ENCODE data around the gene ITGB5. TPM values are rescaled to one million over a fixed set of nuclear protein-coding genes. Genes with fewer than 3 reads are reported as not detected.

Gene ITGB5
- total and polyA plus RNA-seq, 2 donors (not counting 1 experiment from before 2014, with no cell fraction given), result 0.15 to 0.54 TPM

DNA sequence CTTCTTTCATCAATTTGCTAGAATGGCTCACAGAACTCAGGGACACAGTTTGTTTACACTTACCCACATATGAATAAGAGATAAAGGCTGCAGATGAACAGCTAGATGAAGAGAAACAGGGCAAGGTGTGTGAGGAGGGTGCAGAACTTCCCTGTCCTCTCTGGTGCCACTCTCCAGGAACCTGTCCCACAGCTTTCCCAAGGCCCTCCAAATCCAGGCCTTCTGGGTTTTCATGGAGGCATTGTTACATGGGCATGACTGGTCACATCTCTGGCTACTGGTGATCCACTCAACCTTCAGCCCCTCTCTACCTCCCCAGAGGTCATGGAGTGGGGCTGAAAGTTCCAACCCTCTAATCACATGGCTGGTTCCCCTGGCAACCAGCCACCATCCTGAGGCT, 73.6 kb downstream of the ITGB5 start:
- no peak overlapping the region for H3K9ac ChIP-seq (ENCODE audit: low read length)
- H3K27ac Mint-ChIP-seq, result no peak overlapping the region
- CTCF ChIA-PET, result no interaction called here

DNA sequence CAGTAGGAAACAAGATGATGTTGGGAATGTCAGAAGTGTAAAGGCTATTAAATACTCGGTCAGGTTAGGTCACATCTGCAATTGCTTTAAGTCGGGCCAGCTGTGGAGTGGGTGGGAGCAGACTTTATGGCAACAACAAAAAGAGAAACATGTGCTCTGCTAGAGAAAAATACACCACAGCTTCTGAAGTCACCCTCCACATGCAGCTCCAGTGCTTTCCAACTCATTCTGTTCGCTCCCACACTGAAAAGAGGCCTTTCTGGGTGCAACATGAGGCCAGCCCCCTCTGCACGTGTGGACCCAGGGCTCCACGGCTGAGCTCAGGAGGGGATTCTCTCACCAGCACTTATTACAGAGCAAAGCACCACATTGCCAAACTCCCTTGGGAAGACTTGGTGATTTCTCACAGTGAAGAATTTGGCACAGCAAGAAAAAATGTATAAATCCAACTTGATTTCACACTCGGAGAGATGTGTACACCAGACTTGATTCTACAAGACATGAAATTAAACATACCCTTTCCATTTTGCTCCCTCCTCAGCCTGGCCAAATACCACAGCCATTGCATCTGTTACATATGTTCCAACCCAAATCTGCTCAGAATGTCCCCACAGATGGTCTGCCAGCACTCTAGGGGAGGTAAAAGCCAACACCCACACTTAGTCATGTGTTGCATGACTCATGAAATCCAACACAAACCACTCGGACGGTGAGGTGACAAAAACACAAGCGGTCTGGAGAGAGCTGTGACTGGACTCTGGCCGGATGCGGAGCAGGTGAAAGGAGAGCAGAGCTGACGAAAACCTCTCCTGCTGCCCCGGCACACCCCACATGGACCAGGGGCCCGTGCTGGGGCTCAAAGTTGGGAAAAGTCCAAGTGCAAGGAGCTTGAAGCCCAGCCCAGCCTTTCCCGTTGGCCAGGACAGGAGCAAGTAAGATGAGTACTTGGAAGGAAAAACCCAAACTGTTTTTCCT, 74.6 kb downstream of the ITGB5 start:
- no peaks in the 10 kb centered on the region for H3K9me3 Mint-ChIP-seq (ENCODE audit: insufficient read depth)
- no peak overlapping the region for H2AFZ ChIP-seq (ENCODE audit: insufficient read depth, low read depth, low read length, poor library complexity, severe bottlenecking)
- no peak overlapping the region for H3K4me3 Mint-ChIP-seq
- POLR2A ChIA-PET, result no interaction called here
- no peak overlapping the region for H3K9ac ChIP-seq (ENCODE audit: low read length)
- DNase-seq (no peak), ATAC-seq (ENCODE audit: low read depth) (no peak)
- H3K27me3 ChIP-seq (replicated peaks in 1 of 4; ENCODE audit: control extremely low read depth in 1 of 4, control insufficient read depth in 3 of 4, insufficient read depth in 4 of 4, low read length in 3 of 4), result peaks cover 0 to 3% (median 1%) of the 10 kb centered on the region in 4 experiments
- H3K4me1 ChIP-seq (ENCODE audit: control insufficient read depth in 2 of 2, insufficient read depth in 2 of 2, low read length in 2 of 2), result no peaks in the 10 kb centered on the region
- 80% methylated on average over 11 of the region's 15 CpGs for WGBS (ENCODE audit: insufficient coverage)
- no peak overlapping the region for H3K27ac Mint-ChIP-seq
- H3K4me1 Mint-ChIP-seq, result no peaks in the 10 kb centered on the region
- H3K79me2 ChIP-seq (ENCODE audit: control insufficient read depth, insufficient read depth, low read length), result no peaks in the 10 kb centered on the region
- TF ChIP-seq EZH2 (IDR thresholded peaks at IDR 0.05; ENCODE audit: borderline replicate concordance, insufficient read depth, low read depth, low read length, poor library complexity, severe bottlenecking), result no peak
- TF ChIP-seq, protein P1, sequence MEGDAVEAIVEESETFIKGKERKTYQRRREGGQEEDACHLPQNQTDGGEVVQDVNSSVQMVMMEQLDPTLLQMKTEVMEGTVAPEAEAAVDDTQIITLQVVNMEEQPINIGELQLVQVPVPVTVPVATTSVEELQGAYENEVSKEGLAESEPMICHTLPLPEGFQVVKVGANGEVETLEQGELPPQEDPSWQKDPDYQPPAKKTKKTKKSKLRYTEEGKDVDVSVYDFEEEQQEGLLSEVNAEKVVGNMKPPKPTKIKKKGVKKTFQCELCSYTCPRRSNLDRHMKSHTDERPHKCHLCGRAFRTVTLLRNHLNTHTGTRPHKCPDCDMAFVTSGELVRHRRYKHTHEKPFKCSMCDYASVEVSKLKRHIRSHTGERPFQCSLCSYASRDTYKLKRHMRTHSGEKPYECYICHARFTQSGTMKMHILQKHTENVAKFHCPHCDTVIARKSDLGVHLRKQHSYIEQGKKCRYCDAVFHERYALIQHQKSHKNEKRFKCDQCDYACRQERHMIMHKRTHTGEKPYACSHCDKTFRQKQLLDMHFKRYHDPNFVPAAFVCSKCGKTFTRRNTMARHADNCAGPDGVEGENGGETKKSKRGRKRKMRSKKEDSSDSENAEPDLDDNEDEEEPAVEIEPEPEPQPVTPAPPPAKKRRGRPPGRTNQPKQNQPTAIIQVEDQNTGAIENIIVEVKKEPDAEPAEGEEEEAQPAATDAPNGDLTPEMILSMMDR (IDR thresholded peaks at IDR 0.05), result no peak
- no peak overlapping the region for H3K27ac ChIP-seq (ENCODE audit: low read length in 2 of 2)
- intact Hi-C loops (cut with micrococcal nuclease), result no loop called here
- CTCF ChIA-PET, result no interaction called here
- no peaks in the 10 kb centered on the region for H4K20me1 ChIP-seq (ENCODE audit: control insufficient read depth, insufficient read depth, low read length, poor library complexity, severe bottlenecking)
- no peak overlapping the region for H3K4me2 ChIP-seq (replicated peaks; ENCODE audit: low read depth, low read length, poor library complexity, severe bottlenecking)
- no peak overlapping the region for H3K4me3 ChIP-seq (ENCODE audit: control extremely low read depth in 1 of 5, extremely low read depth in 1 of 5, insufficient read depth in 1 of 5, low read depth in 2 of 5, low read length in 4 of 5)
- no peaks in the 10 kb centered on the region for H3K9me3 ChIP-seq (ENCODE audit: control extremely low read depth in 1 of 3, control insufficient read depth in 2 of 3, insufficient read depth in 1 of 3, low read length in 2 of 3)
- H3K27me3 Mint-ChIP-seq, result peaks cover 3% of the 10 kb centered on the region
- no peaks in the 10 kb centered on the region for H3K36me3 ChIP-seq (replicated peaks in 1 of 2; ENCODE audit: control extremely low read depth in 1 of 2, control insufficient read depth in 1 of 2, extremely low read depth in 1 of 2, insufficient read depth in 2 of 2, low read length in 1 of 2)

More for the DNA sequence above, 73.6 kb downstream of the ITGB5 start:
- Histone ChIP-seq H3K9me3 (ENCODE audit: control extremely low read depth in 1 of 3, control insufficient read depth in 2 of 3, insufficient read depth in 1 of 3, low read length in 2 of 3) (no peaks in the 10 kb centered on the region), H3K79me2 (ENCODE audit: control insufficient read depth, insufficient read depth, low read length) (no peaks in the 10 kb centered on the region), H2AFZ (ENCODE audit: insufficient read depth, low read depth, low read length, poor library complexity, severe bottlenecking) (no peak overlapping the region), H3K4me2 (replicated peaks; ENCODE audit: low read depth, low read length, poor library complexity, severe bottlenecking) (no peak overlapping the region), H3K27me3 (replicated peaks in 1 of 4; ENCODE audit: control extremely low read depth in 1 of 4, control insufficient read depth in 3 of 4, insufficient read depth in 4 of 4, low read length in 3 of 4) (peaks cover 0 to 3% (median 1%) of the 10 kb centered on the region in 4 experiments), H3K36me3 (replicated peaks in 1 of 2; ENCODE audit: control extremely low read depth in 1 of 2, control insufficient read depth in 1 of 2, extremely low read depth in 1 of 2, insufficient read depth in 2 of 2, low read length in 1 of 2) (no peaks in the 10 kb centered on the region), H3K4me3 (ENCODE audit: control extremely low read depth in 1 of 5, extremely low read depth in 1 of 5, insufficient read depth in 1 of 5, low read depth in 2 of 5, low read length in 4 of 5) (no peak overlapping the region), H4K20me1 (ENCODE audit: control insufficient read depth, insufficient read depth, low read length, poor library complexity, severe bottlenecking) (no peaks in the 10 kb centered on the region), H3K27ac (ENCODE audit: low read length in 2 of 2) (no peak overlapping the region), H3K4me1 (ENCODE audit: control insufficient read depth in 2 of 2, insufficient read depth in 2 of 2, low read length in 2 of 2) (no peaks in the 10 kb centered on the region)
- H3K4me1 Mint-ChIP-seq, result no peaks in the 10 kb centered on the region
- no peak overlapping the region for H3K4me3 Mint-ChIP-seq
- no peak for DNase-seq
- TF ChIP-seq EZH2 (IDR thresholded peaks at IDR 0.05; ENCODE audit: borderline replicate concordance, insufficient read depth, low read depth, low read length, poor library complexity, severe bottlenecking), result no peak
- TF ChIP-seq, protein P1 (IDR thresholded peaks at IDR 0.05), result no peak
- no peaks in the 10 kb centered on the region for H3K9me3 Mint-ChIP-seq (ENCODE audit: insufficient read depth)
- peaks cover 5% of the 10 kb centered on the region for H3K27me3 Mint-ChIP-seq
- ATAC-seq (ENCODE audit: low read depth), result no peak
- POLR2A ChIA-PET, result no interaction called here
- intact Hi-C loops (cut with micrococcal nuclease), result no loop called here
